GM19324 (cell line): ENCODE results near the gene IGFL2.
"Not testable (repeated sequence)": the region's sequence is repeated elsewhere in the genome, so short reads cannot be mapped to it uniquely, and the experiment has no call there.

ENCODE experiments used
- ATAC-seq: cut with Tn5 transposase; IDR thresholded peaks from one replicate; pipeline ENCODE4 v1.9.1; 2021; ENCODE audit warnings: mild to moderate bottlenecking, moderate library complexity; ENCODE audit not compliant: unreplicated experiment, low FRiP score

The IGFL2 gene

GRCh38 chr19:46147791-46148288 is at the start of gene IGFL2:
Gene IGFL2 (plus strand): TSS chr19:46148238. CDS start chr19:46148279, 41 bp downstream.
- ATAC-seq: no peak

GRCh38 chr19:46100344-46100743 is 47.7 kb upstream of the IGFL2 start:
- no peak for ATAC-seq

GRCh38 chr19:46101293-46101692 is 46.7 kb upstream of the IGFL2 start:
- no peak for ATAC-seq

GRCh38 chr19:46102333-46102732 is 45.7 kb upstream of the IGFL2 start:
- not testable (repeated sequence) for ATAC-seq

- ATAC-seq: no peak
Measured at GRCh38 chr19:46107371-46107770, 40.7 kb upstream of the IGFL2 start.

- no peak for ATAC-seq
Measured at GRCh38 chr19:46109876-46110275, 38.2 kb upstream of the IGFL2 start.

GRCh38 chr19:46111376-46111775 is 36.7 kb upstream of the IGFL2 start:
- no peak for ATAC-seq

GRCh38 chr19:46112527-46112926 is 35.5 kb upstream of the IGFL2 start:
- ATAC-seq: no peak

GRCh38 chr19:46113726-46114125 is 34.3 kb upstream of the IGFL2 start:
- ATAC-seq: no peak

- no peak for ATAC-seq
Measured at GRCh38 chr19:46115396-46116106, 32.5 kb upstream of the IGFL2 start.

GRCh38 chr19:46116121-46116520 is 31.9 kb upstream of the IGFL2 start:
- ATAC-seq: no peak

GRCh38 chr19:46118136-46118535 is 29.9 kb upstream of the IGFL2 start:
- ATAC-seq: no peak

- ATAC-seq: no peak
Measured at GRCh38 chr19:46124638-46125115, 23.4 kb upstream of the IGFL2 start, which contains the start of gene IGFL3. Gene IGFL3 (minus strand): TSS chr19:46124688. CDS start chr19:46124649, 39 bp downstream.

GRCh38 chr19:46125447-46125846 is 22.6 kb upstream of the IGFL2 start:
- no peak for ATAC-seq

GRCh38 chr19:46126086-46126580 is 21.9 kb upstream of the IGFL2 start:
- ATAC-seq: no peak

- ATAC-seq: no peak
Measured at GRCh38 chr19:46131485-46132143, 16.4 kb upstream of the IGFL2 start.

GRCh38 chr19:46132508-46133100 is 15.4 kb upstream of the IGFL2 start:
- no peak for ATAC-seq

- no peak for ATAC-seq
Measured at GRCh38 chr19:46133101-46133627, 14.9 kb upstream of the IGFL2 start.

GRCh38 chr19:46133777-46134241 is 14.2 kb upstream of the IGFL2 start:
- ATAC-seq: no peak

GRCh38 chr19:46134527-46134926 is 13.5 kb upstream of the IGFL2 start:
- no peak for ATAC-seq
